Brain microvascular endothelial cell (primary cell): ENCODE results near the gene FRMPD4.

Experiments used
- DNase-seq: peaks from one replicate; pipeline ENCODE4 v3.0.0-alpha.2; 2020
- H3K27ac ChIP-seq: fragments of 250-450 bp; sonication (Bioruptor Pico); 2 replicates; pipeline ENCODE4 v1.5.1; 2020; ENCODE audit warnings: mild to moderate bottlenecking, moderate library complexity
- H3K27me3 ChIP-seq: fragments of 250-450 bp; sonication (Bioruptor Pico); replicated peaks from 2 replicates; pipeline ENCODE4 v1.5.1; 2020; ENCODE audit warnings: mild to moderate bottlenecking
- H3K36me3 ChIP-seq: fragments of 250-450 bp; sonication (Bioruptor Pico); replicated peaks from 2 replicates; pipeline ENCODE4 v1.5.1; 2020; ENCODE audit warnings: mild to moderate bottlenecking
- H3K4me3 ChIP-seq: 2 replicates; pipeline ENCODE4 v1.5.1; 2011; ENCODE audit warnings: low read depth, mild to moderate bottlenecking, control low read depth, low read length, moderate library complexity
- CTCF ChIP-seq: IDR thresholded peaks from 2 replicates; pipeline ENCODE4 v1.5.1; 2011; ENCODE audit warnings: low read depth, mild to moderate bottlenecking, moderate library complexity, low read length, control low read depth, inconsistent platforms; ENCODE audit errors: missing control alignments
- in situ Hi-C: cut with HindIII; loops from 2 replicates; pipeline ENCODE4 v1.10.0; 2017; ENCODE audit warnings: low sequenced_read_pairs, low pct_ligation_motif_present

FRMPD4 gene

GRCh38 chrX:12679522-12679921, 541.2 kb downstream of the FRMPD4 start:
- H3K36me3 ChIP-seq, result no peaks in the 10 kb centered on the region
- no peaks in the 10 kb centered on the region for H3K27me3 ChIP-seq
- no peak for DNase-seq
- no peak for TF ChIP-seq CTCF
- no peak overlapping the region for H3K27ac ChIP-seq
- H3K4me3 ChIP-seq, result no peak overlapping the region
- in situ Hi-C loops, result no loop called here

- in situ Hi-C loops, result no loop called here
- Histone ChIP-seq H3K27me3 (no peaks in the 10 kb centered on the region), H3K4me3 (no peak overlapping the region), H3K27ac (no peak overlapping the region), H3K36me3 (no peaks in the 10 kb centered on the region)
- no peak for TF ChIP-seq CTCF
- DNase-seq, result no peak
These were observed 542.8 kb downstream of the FRMPD4 start for GRCh38 chrX:12681047-12681446.

- no peaks in the 10 kb centered on the region for H3K36me3 ChIP-seq
- no peak for DNase-seq
- TF ChIP-seq CTCF, result no peak
- no peaks in the 10 kb centered on the region for H3K27me3 ChIP-seq
- H3K4me3 ChIP-seq, result no peak overlapping the region
- H3K27ac ChIP-seq, result no peak overlapping the region
- in situ Hi-C loops, result no loop called here
These were observed 547.3 kb downstream of the FRMPD4 start for GRCh38 chrX:12685541-12685940.

- TF ChIP-seq CTCF, result no peak
- no peak overlapping the region for H3K4me3 ChIP-seq
- no peaks in the 10 kb centered on the region for H3K27me3 ChIP-seq
- no peak for DNase-seq
- no peak overlapping the region for H3K27ac ChIP-seq
- no peaks in the 10 kb centered on the region for H3K36me3 ChIP-seq
- in situ Hi-C loops, result no loop called here
These were observed 548.1 kb downstream of the FRMPD4 start for GRCh38 chrX:12686331-12686730.

GRCh38 chrX:12690646-12691045, 552.4 kb downstream of the FRMPD4 start:
- no peak for TF ChIP-seq CTCF
- Histone ChIP-seq H3K27ac (no peak overlapping the region), H3K27me3 (no peaks in the 10 kb centered on the region), H3K4me3 (no peak overlapping the region), H3K36me3 (no peaks in the 10 kb centered on the region)
- in situ Hi-C loops, result no loop called here
- DNase-seq, result no peak

- H3K27me3 ChIP-seq, result no peaks in the 10 kb centered on the region
- no peak for TF ChIP-seq CTCF
- in situ Hi-C loops, result no loop called here
- H3K4me3 ChIP-seq, result no peak overlapping the region
- DNase-seq, result no peak
- H3K27ac ChIP-seq, result no peak overlapping the region
- no peaks in the 10 kb centered on the region for H3K36me3 ChIP-seq
These were observed 555.5 kb downstream of the FRMPD4 start for GRCh38 chrX:12693754-12694153.
